ENCODE results near the gene KLHL17.

Gene KLHL17

DNA sequence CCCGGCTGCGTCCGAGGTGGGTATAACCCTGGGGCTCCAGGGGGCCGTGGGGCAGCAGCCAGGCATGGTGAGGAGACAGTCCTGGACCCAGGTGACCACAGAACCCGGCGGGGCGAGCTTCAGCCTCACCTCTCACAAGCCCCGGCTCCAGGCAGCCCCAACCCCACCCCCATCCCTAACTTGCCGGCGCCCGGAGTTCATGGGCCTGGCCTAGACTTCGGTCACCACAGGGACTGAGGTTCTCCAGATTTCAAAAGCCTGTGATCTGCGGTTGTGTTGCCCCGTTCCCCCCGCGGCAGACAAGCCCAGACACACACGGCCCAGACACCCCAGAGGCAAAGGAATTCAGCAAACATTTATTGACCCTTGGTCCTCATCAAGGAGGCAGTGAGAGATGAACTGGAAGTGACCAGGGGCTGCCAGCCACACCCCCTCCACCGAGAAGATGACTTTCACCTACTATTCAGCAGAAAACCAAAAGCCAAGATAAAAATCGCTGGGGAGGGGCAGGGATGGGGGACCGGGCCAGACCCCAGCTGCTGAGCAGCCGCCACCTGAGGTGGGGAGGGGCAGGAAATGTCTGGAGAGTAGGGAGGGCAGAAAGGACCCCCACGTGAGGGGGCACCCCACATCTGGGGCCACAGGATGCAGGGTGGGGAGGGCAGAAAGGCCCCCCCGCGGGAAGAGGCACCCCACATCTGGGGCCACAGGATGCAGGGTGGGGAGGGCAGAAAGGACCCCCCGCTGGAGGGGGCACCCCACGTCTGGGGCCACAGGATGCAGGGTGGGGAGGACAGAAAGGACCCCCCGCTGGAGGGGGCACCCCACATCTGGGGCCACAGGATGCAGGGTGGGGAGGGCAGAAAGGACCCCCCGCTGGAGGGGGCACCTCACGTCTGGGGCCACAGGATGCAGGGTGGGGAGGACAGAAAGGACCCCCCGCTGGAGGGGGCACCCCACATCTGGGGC is 35.6 kb downstream of the KLHL17 start:
- Mint-ChIP-seq H3K36me3 (ENCODE audit: low read depth) (peaks cover 15% of the 10 kb centered on the region), H3K27ac (no peak overlapping the region), H3K9me3 (peaks cover 29% of the 10 kb centered on the region), H3K27me3 (ENCODE audit: low read depth, poor library complexity) (peaks cover 49% of the 10 kb centered on the region), H3K4me3 (peak overlapping the region; percentile 44), H3K4me1 (peaks cover 14% of the 10 kb centered on the region)
- DNase-seq, result peak; percentile 9
- TF ChIP-seq, protein P1, sequence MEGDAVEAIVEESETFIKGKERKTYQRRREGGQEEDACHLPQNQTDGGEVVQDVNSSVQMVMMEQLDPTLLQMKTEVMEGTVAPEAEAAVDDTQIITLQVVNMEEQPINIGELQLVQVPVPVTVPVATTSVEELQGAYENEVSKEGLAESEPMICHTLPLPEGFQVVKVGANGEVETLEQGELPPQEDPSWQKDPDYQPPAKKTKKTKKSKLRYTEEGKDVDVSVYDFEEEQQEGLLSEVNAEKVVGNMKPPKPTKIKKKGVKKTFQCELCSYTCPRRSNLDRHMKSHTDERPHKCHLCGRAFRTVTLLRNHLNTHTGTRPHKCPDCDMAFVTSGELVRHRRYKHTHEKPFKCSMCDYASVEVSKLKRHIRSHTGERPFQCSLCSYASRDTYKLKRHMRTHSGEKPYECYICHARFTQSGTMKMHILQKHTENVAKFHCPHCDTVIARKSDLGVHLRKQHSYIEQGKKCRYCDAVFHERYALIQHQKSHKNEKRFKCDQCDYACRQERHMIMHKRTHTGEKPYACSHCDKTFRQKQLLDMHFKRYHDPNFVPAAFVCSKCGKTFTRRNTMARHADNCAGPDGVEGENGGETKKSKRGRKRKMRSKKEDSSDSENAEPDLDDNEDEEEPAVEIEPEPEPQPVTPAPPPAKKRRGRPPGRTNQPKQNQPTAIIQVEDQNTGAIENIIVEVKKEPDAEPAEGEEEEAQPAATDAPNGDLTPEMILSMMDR (IDR thresholded peaks at IDR 0.05), result no peak

DNA sequence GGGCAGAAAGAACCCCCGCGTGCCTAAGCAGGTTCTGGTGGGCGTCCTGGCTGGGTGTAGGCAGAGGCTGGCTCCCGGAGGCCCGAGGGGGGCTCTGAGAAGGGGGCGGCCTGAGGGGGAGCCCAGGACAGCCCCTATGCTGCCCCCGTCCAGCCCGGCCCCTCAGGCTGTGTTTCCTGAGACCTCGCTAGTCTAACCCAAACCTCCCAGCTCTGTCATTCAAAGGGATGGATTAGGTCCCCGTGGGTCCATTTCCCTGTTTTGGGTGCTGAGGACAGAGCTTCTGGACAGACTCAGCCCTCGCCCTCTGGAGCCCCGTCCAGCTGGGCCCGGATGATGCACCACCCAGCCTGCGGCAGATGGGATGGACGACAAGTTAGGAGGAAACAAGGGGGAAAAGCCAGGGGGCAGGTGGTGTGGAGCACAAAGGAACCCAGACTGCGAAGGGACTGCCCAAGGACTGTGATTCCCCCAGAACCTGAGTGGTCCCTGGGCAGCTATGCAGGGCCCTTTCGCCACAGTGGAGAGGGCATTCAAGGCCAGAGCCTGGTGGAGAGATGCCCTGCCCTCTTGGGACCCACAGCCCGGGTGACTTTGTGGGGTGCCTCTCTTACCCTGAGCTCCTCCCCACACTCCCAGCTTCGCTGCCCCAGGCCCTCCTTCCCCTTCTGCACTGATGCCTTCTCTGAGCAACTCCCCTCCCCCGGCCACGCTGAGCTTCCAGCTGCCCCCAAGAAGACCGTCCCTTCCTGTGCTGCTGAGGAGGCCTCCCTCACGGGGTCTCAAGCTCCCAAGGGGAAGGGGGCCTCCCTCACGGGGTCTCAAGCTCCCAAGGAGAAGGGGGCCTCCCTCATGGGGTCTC is 36.7 kb downstream of the KLHL17 start:
- H3K4me1 Mint-ChIP-seq, result peaks cover 14% of the 10 kb centered on the region
- H3K4me3 Mint-ChIP-seq, result peak overlapping the region; percentile 56
- H3K9me3 Mint-ChIP-seq, result peaks cover 18% of the 10 kb centered on the region
- H3K36me3 Mint-ChIP-seq (ENCODE audit: low read depth), result peaks cover 11% of the 10 kb centered on the region
- peak overlapping the region; percentile 49 for H3K27ac Mint-ChIP-seq
- TF ChIP-seq, protein P1 (IDR thresholded peaks at IDR 0.05), result no peak
- peaks cover 42% of the 10 kb centered on the region for H3K27me3 Mint-ChIP-seq (ENCODE audit: low read depth, poor library complexity)
- no peak for DNase-seq

- Mint-ChIP-seq H3K9me3 (peaks cover 12% of the 10 kb centered on the region), H3K4me1 (peaks cover 14% of the 10 kb centered on the region), H3K36me3 (ENCODE audit: low read depth) (peaks cover 5% of the 10 kb centered on the region), H3K27ac (no peak overlapping the region), H3K4me3 (peak overlapping the region; percentile 8), H3K27me3 (ENCODE audit: low read depth, poor library complexity) (peaks cover 36% of the 10 kb centered on the region)
- TF ChIP-seq, protein P1 (IDR thresholded peaks at IDR 0.05), result no peak
- no peak for DNase-seq
Observed at GRCh38 chr1:997713-997992, 37.3 kb downstream of the KLHL17 start.

- DNase-seq, result peak; percentile 61
- H3K4me1 Mint-ChIP-seq, result peaks cover 16% of the 10 kb centered on the region
Observed at GRCh38 chr1:997993-998744, 37.8 kb downstream of the KLHL17 start.

DNA sequence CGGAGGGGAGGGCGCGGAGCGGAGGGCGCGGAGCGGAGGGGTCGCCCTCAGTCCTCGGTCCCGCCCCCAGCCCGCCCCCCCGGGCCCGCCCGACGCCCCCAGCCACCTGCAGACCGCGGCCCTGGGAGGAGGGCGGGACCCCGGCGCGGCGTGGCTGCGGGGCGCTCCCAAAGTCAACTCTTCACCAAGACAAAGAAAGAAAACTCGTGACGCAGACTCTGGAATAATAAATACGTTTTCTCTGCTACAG is 38.3 kb downstream of the KLHL17 start:
- H3K27ac Mint-ChIP-seq, result no peak overlapping the region

More at GRCh38 chr1:997993-998744, 37.8 kb downstream of the KLHL17 start:
- Mint-ChIP-seq H3K4me3 (peak overlapping the region; percentile 72), H3K27me3 (ENCODE audit: low read depth, poor library complexity) (peaks cover 33% of the 10 kb centered on the region), H3K36me3 (ENCODE audit: low read depth) (no peaks in the 10 kb centered on the region), H3K27ac (no peak overlapping the region), H3K9me3 (peaks cover 7% of the 10 kb centered on the region)
- TF ChIP-seq, protein P1 (IDR thresholded peaks at IDR 0.05), result no peak

More for the DNA sequence above, 38.3 kb downstream of the KLHL17 start:
- peaks cover 33% of the 10 kb centered on the region for H3K27me3 Mint-ChIP-seq (ENCODE audit: low read depth, poor library complexity)
- no peaks in the 10 kb centered on the region for H3K36me3 Mint-ChIP-seq (ENCODE audit: low read depth)
- peaks cover 2% of the 10 kb centered on the region for H3K9me3 Mint-ChIP-seq
- TF ChIP-seq, protein P1 (IDR thresholded peaks at IDR 0.05), result no peak
- peak overlapping the region; percentile 76 for H3K4me3 Mint-ChIP-seq
- DNase-seq, result peak; percentile 48
- H3K4me1 Mint-ChIP-seq, result peaks cover 20% of the 10 kb centered on the region

Measured in nephron progenitor cell (in vitro differentiated cells).